GM18502 (cell line): ENCODE measurements around the gene IL32.

Source experiments
- ATAC-seq: cut with Tn5 transposase; IDR thresholded peaks from one replicate; pipeline ENCODE4 v1.9.1; 2021; ENCODE audit warnings: mild to moderate bottlenecking; ENCODE audit not compliant: unreplicated experiment, poor library complexity

The IL32 gene

DNA sequence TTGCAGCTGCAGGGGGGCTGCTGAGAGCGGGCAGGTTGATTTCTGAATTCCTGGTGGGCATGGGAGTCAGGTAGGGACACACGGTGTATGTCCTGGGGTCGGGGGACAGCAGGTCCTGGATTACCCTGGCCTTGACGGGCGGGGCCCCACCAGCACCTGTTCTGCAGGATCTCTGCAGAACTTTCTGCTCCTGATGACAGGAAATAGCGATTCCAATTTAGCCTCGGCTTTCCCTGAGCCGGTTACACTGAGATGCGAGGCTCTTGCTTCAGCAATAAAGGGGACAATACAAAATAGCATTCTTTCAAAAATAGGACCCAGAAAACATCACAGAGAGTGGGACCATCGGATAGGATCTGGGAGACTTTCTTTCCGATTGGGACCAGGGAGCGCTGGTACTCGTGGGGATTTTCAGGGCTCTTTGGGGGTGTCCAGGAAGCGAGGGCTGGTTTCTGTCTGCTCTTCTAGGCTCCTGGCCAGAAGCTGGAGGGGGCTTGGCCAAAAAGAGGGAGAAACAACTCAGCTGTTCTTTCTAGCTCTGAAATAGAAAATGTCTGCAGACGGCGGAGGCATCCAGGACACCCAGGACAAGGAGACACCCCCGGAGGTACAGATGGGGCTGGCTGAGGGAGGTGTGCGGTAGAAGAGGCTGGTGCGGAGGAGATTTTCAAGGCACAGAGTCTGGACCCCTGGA, 47.6 kb downstream of the IL32 start:
- ATAC-seq: no peak

DNA sequence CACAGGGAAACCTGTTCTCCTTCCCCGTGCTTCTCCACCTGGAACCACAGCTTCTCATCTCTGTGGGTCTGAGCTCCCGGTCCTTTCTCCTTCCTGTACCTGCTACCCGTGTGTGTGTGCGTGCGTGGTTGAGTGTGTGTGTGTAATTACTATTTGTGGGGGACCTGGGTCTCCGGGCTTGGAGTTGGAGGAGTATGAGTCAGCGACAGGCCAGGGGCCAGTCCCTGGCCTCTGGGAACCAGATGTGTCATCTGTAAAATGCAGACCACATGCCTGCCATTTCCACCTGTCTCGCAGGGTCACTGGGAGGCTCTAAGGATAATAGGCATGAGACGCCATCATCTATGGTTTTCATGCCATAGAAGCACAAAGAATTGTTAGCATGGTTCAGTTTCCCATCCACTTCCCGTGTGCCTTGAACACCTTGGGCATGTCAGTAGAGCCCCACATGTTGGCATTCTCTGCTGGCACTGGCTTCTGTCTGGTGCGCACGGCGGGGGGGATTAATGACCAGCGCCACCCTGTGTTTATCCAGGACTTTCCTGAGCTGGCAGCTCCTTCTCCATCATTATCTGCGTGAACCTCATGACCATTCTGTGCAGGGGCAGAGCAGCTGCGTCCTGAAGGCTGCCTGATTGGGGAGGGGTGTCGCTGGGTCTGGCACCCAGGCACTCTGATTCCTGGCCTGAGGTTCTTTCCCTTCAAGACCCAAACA, 48.5 kb downstream of the IL32 start:
- ATAC-seq: no peak

DNA sequence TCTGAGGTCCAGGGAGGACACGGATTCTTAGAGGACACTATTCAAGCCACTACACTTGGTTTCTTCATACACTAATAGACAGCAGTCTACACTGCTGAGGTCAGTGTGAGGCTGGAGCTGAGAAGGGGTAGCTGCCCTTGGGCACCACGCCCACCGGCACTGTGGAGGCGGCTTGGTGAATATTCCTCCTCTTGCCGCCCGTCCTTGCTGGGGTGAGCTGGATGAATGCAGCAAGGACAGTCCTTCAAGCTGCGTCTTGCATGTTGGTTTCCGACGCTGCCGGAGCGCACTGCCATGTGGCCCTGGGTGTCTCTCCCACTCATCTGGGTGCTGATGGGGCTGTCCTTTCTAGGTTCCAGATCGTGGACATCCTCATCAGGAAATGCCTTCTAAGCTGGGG, 49.6 kb downstream of the IL32 start:
- no peak for ATAC-seq

DNA sequence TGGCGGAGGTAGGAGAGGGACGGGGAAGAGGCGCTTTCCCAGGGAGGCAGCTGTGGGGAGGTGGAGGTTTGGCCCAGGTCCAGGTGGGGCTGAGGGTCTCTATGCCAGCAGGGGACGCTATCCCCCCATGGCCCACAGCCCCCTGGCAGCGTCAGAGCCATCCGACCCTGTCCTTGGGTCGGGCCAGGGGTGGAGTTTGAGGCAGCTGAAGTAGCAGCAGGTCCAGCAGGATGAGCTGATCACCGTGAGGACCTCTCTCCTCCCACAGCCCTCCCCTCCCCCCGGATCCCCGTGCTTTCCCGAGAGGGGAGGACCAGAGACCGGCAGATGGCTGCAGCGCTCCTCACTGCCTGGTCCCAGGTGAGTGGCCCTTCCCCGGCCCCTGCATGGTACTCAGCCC, 50.1 kb downstream of the IL32 start:
- no peak for ATAC-seq

GRCh38 chr16:3118204-3118790, 52.9 kb downstream of the IL32 start:
- ATAC-seq: no peak

DNA sequence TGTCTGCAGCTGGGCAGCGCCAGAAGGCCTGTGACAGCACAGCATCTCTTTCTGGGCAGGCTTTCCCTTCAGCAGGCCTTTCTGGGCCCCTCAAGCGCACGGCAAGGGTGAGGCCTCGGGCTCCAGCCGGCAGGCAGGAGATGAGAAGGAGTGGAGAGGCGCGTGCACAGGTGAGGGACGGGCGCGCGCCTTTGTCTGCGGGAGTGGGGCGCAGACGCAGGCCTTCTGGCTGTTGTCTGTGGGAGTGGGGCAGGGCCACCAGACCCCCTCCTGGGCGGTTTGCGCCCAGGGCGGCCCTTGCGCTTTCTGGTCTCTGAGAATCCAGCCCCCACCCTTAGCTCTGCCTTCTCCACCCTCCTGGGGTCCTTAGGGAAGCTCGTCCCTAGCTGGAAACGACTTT, 53.4 kb downstream of the IL32 start:
- no peak for ATAC-seq
